ENCODE results near the gene APH1B. TPM values are rescaled to one million over a fixed set of nuclear protein-coding genes. Genes with fewer than 3 reads are reported as not detected.
"Not testable (repeated sequence)": the region's sequence is repeated elsewhere in the genome, so short reads cannot be mapped to it uniquely, and the experiment has no call there.

The APH1B gene
- total RNA-seq, 4 donors from 2014 or later: 8.1 to 18.7 (median 11.5) TPM

DNA sequence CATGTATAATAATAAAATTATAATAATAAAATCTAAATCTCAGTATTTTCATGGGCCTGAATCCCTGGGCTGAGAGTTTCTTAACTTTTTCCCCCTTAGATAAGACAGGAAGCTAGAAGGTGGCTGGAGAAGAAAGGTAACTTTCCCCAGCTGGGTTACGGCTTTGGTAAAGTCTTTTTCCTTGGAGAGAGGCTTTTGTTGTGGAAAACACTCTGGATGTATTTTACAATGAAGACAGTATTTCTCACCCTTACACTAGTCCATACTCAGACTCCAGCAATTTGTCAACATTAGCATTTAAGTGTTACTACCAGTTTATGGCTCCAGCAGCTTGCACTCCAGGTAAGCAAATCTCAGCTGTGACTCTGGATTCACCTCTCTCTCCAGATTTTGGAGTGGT, 34.9 kb downstream of the APH1B start:
- WGBS, 2 donors (ENCODE audit: low coverage in 1 of 2): 91% methylated on average over 1 of the region's 1 CpG
- TF ChIP-seq POLR2AphosphoS5 (IDR thresholded peaks at IDR 0.05) (no peak), POLR2A (IDR thresholded peaks at IDR 0.05) (no peak), CTCF (IDR thresholded peaks at IDR 0.05) (no peak), EP300 (IDR thresholded peaks at IDR 0.05) (no peak)

DNA sequence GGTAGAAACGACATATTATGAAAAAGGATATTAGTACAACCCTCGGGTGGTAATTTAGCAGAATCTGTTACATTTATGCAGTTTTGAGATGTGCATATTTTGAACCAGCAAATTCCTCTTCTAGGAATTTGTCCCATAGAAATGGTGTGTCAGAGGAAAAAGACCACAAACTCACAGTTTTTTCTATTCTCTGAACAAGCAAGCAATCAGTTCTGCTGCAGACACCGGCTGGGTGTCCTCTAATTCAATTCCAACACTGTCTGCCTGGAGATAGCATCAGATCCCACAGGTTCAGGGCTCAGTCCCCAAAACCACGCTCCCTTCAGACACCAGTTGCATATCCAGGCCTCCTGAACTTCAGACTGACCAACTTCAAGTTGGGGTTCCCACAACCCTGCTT, 36.4 kb downstream of the APH1B start:
- Histone ChIP-seq H3K27me3 (no peaks in the 10 kb centered on the region), H3K4me3 (no peak overlapping the region), H3K36me3 (no peaks in the 10 kb centered on the region), H3K9me3 (no peaks in the 10 kb centered on the region), H3K27ac (no peak overlapping the region), H3K4me1 (no peaks in the 10 kb centered on the region)
- 87 to 88% methylated on average over 4 of the region's 4 CpGs for WGBS, 2 donors (ENCODE audit: low coverage in 1 of 2)
- no peak for TF ChIP-seq EP300 (IDR thresholded peaks at IDR 0.05)
- ATAC-seq: no peak

More for the DNA sequence above, 34.9 kb downstream of the APH1B start:
- Histone ChIP-seq H3K27me3 (no peaks in the 10 kb centered on the region), H3K27ac (no peak overlapping the region), H3K9me3 (no peaks in the 10 kb centered on the region), H3K4me3 (no peak overlapping the region), H3K36me3 (peaks cover 0 to 1% of the 10 kb centered on the region in 2 donors), H3K4me1 (no peaks in the 10 kb centered on the region)
- ATAC-seq: no peak

- TF ChIP-seq POLR2A (IDR thresholded peaks at IDR 0.05) (no peak), EP300 (IDR thresholded peaks at IDR 0.05) (no peak), POLR2AphosphoS5 (IDR thresholded peaks at IDR 0.05) (no peak), CTCF (IDR thresholded peaks at IDR 0.05) (no peak)
- H3K27me3 ChIP-seq: no peaks in the 10 kb centered on the region
- H3K4me1 ChIP-seq: no peaks in the 10 kb centered on the region
- no peaks in the 10 kb centered on the region for H3K36me3 ChIP-seq
- ATAC-seq: no peak
- no peak overlapping the region for H3K4me3 ChIP-seq
- no peak overlapping the region for H3K27ac ChIP-seq
- H3K9me3 ChIP-seq: no peaks in the 10 kb centered on the region
- WGBS, 2 donors (ENCODE audit: low coverage in 1 of 2): 40 to 70% methylated on average over 1 of the region's 2 CpGs
These were observed 37.0 kb downstream of the APH1B start for GRCh38 chr15:63314409-63314808.

GRCh38 chr15:63318344-63318743, 40.9 kb downstream of the APH1B start:
- ATAC-seq: no peak
- H3K9me3 ChIP-seq: no peaks in the 10 kb centered on the region
- H3K36me3 ChIP-seq: no peaks in the 10 kb centered on the region
- H3K4me3 ChIP-seq: no peak overlapping the region
- H3K27ac ChIP-seq: no peak overlapping the region
- 94 to 97% methylated on average over 3 to 4 of the region's 4 CpGs for WGBS, 2 donors (ENCODE audit: low coverage in 1 of 2)
- no peaks in the 10 kb centered on the region for H3K27me3 ChIP-seq
- TF ChIP-seq CTCF (IDR thresholded peaks at IDR 0.05) (no peak), POLR2A (IDR thresholded peaks at IDR 0.05) (no peak), EP300 (IDR thresholded peaks at IDR 0.05) (no peak), POLR2AphosphoS5 (IDR thresholded peaks at IDR 0.05) (no peak)
- H3K4me1 ChIP-seq: peaks cover 0 to 4% (median 0%) of the 10 kb centered on the region in 3 donors

DNA sequence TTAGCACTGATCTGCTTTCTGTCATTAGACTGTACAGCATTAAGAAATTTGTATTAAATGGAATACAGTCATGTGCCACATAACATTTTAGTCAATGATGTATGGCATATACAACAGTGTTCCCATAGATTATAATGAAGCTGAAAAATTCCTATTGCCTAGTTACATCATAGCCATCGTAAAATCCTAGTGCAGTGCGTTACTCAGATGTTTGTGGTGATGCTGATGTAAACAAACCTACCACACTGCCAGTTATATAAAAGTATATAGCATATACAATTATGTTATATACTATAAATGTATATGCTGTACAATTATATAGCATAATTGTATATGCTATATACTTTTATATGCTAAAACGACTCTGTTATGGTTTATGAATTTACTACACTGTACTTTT, 41.7 kb downstream of the APH1B start:
- TF ChIP-seq POLR2AphosphoS5 (IDR thresholded peaks at IDR 0.05) (no peak), POLR2A (IDR thresholded peaks at IDR 0.05) (no peak), EP300 (IDR thresholded peaks at IDR 0.05) (no peak), CTCF (IDR thresholded peaks at IDR 0.05) (no peak)
- Histone ChIP-seq H3K27ac (no peak overlapping the region), H3K9me3 (no peaks in the 10 kb centered on the region), H3K27me3 (no peaks in the 10 kb centered on the region), H3K4me1 (peaks cover 0 to 4% (median 0%) of the 10 kb centered on the region in 3 donors), H3K4me3 (no peak overlapping the region), H3K36me3 (no peaks in the 10 kb centered on the region)
- WGBS, 2 donors (ENCODE audit: low coverage in 1 of 2): 91 to 96% methylated on average over 3 of the region's 3 CpGs
- no peak for ATAC-seq

GRCh38 chr15:63320446-63320845, 43.0 kb downstream of the APH1B start:
- not testable (repeated sequence) for H3K9me3 ChIP-seq, H3K4me3 ChIP-seq, H3K4me1 ChIP-seq, H3K27me3 ChIP-seq, ATAC-seq, H3K36me3 ChIP-seq, H3K27ac ChIP-seq
- 93 to 97% methylated on average over 3 to 6 of the region's 10 CpGs for WGBS, 2 donors (ENCODE audit: low coverage in 1 of 2)

DNA sequence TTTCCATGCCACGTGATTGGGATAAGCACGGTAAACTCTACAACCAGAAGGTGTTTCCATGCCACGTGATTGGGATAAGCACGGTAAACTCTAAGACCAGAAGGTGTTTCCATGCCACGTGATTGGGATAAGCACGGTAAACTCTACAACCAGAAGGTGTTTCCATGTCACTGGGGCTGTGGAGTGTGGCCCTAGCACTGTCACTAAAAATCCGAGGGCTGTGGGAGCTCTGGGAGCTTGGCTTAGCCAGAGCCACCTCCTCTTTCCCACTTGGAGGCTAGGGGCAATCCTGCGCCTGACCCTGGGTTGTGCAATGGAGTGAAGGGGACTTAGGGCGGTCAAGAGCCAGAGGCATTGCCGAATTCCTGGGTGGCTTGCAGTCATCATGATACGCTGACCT, 43.6 kb downstream of the APH1B start:
- H3K27ac ChIP-seq, H3K4me3 ChIP-seq, H3K9me3 ChIP-seq, H3K36me3 ChIP-seq, ATAC-seq, H3K4me1 ChIP-seq, H3K27me3 ChIP-seq: not testable (repeated sequence)
- 87 to 100% methylated on average over 3 to 4 of the region's 11 CpGs for WGBS, 2 donors (ENCODE audit: low coverage in 1 of 2)

All from gastroesophageal sphincter (tissue), 4 donors.